GM19023 (cell line): ENCODE measurements around the gene PDZK1IP1.
"Not testable (repeated sequence)": the region's sequence is repeated elsewhere in the genome, so short reads cannot be mapped to it uniquely, and the experiment has no call there.

ENCODE experiments used
- ATAC-seq: cut with Tn5 transposase; IDR thresholded peaks from one replicate; pipeline ENCODE4 v1.9.1; 2021; ENCODE audit warnings: mild to moderate bottlenecking, moderate library complexity; ENCODE audit not compliant: unreplicated experiment

The PDZK1IP1 gene

GRCh38 chr1:47223921-47224675, 34.3 kb upstream of the PDZK1IP1 start:
- no peak for ATAC-seq

GRCh38 chr1:47223174-47223920, 33.5 kb upstream of the PDZK1IP1 start:
- no peak for ATAC-seq

GRCh38 chr1:47222476-47222875, 32.6 kb upstream of the PDZK1IP1 start:
- ATAC-seq: no peak

GRCh38 chr1:47219590-47220220, 29.9 kb upstream of the PDZK1IP1 start:
- no peak for ATAC-seq

- ATAC-seq: no peak
Observed at GRCh38 chr1:47219001-47219400, 29.2 kb upstream of the PDZK1IP1 start.

GRCh38 chr1:47216278-47217059, 26.6 kb upstream of the PDZK1IP1 start:
- ATAC-seq: no peak

GRCh38 chr1:47215713-47216112, 25.9 kb upstream of the PDZK1IP1 start:
- ATAC-seq: no peak

GRCh38 chr1:47214549-47214948, 24.7 kb upstream of the PDZK1IP1 start:
- no peak for ATAC-seq

- no peak for ATAC-seq
Observed at GRCh38 chr1:47213230-47213963, 23.6 kb upstream of the PDZK1IP1 start.

GRCh38 chr1:47212636-47213229, 22.9 kb upstream of the PDZK1IP1 start:
- no peak for ATAC-seq

GRCh38 chr1:47211796-47212269, 22.0 kb upstream of the PDZK1IP1 start:
- no peak for ATAC-seq

- no peak for ATAC-seq
Observed at GRCh38 chr1:47210666-47211065, 20.8 kb upstream of the PDZK1IP1 start.

- no peak for ATAC-seq
Observed at GRCh38 chr1:47209725-47210325, 20.0 kb upstream of the PDZK1IP1 start.

- no peak for ATAC-seq
Observed at GRCh38 chr1:47209091-47209490, 19.3 kb upstream of the PDZK1IP1 start.

- ATAC-seq: no peak
Observed at GRCh38 chr1:47208374-47208850, 18.6 kb upstream of the PDZK1IP1 start.

GRCh38 chr1:47207803-47208373, 18.1 kb upstream of the PDZK1IP1 start:
- ATAC-seq: no peak

GRCh38 chr1:47205918-47206317, 16.1 kb upstream of the PDZK1IP1 start:
- ATAC-seq: no peak

GRCh38 chr1:47203504-47203903, 13.7 kb upstream of the PDZK1IP1 start:
- ATAC-seq: not testable (repeated sequence)

- no peak for ATAC-seq
Observed at GRCh38 chr1:47201179-47201578, 11.3 kb upstream of the PDZK1IP1 start.
